Measurements from ENCODE around the gene POU6F2.

The POU6F2 gene

GRCh38 chr7:39464350-39465054 is 486.8 kb downstream of the POU6F2 start:
- DNase-seq = no peak

- no peak for DNase-seq
These were observed 487.6 kb downstream of the POU6F2 start for GRCh38 chr7:39465055-39465929.

- DNase-seq = no peak
These were observed 490.6 kb downstream of the POU6F2 start for GRCh38 chr7:39468261-39468660.

GRCh38 chr7:39468808-39469374 is 491.2 kb downstream of the POU6F2 start:
- no peak for DNase-seq

- no peak for DNase-seq
These were observed 503.2 kb downstream of the POU6F2 start for GRCh38 chr7:39480901-39481300.

GRCh38 chr7:39488467-39489393 is 511.0 kb downstream of the POU6F2 start:
- DNase-seq = no peak

- no peak for DNase-seq
These were observed 512.6 kb downstream of the POU6F2 start for GRCh38 chr7:39490296-39490695.

- DNase-seq = no peak
These were observed 516.2 kb downstream of the POU6F2 start for GRCh38 chr7:39493934-39494333.

- no peak for DNase-seq
These were observed 523.6 kb downstream of the POU6F2 start for GRCh38 chr7:39501358-39501757.

- no peak for DNase-seq
These were observed 527.3 kb downstream of the POU6F2 start for GRCh38 chr7:39504963-39505362.

GRCh38 chr7:39507866-39508551 is 530.3 kb downstream of the POU6F2 start:
- DNase-seq = no peak

- DNase-seq = no peak
These were observed 531.7 kb downstream of the POU6F2 start for GRCh38 chr7:39509436-39509835.

GRCh38 chr7:39509912-39510311 is 532.2 kb downstream of the POU6F2 start:
- DNase-seq = no peak

GRCh38 chr7:39510864-39511354 is 533.2 kb downstream of the POU6F2 start:
- DNase-seq = no peak

GRCh38 chr7:39515534-39516228 is 538.0 kb downstream of the POU6F2 start:
- no peak for DNase-seq

GRCh38 chr7:39516498-39516897 is 538.8 kb downstream of the POU6F2 start:
- DNase-seq = no peak

- DNase-seq = no peak
These were observed 539.5 kb downstream of the POU6F2 start for GRCh38 chr7:39517240-39517639.
